H1 (cell line): Measurements from ENCODE around the gene CTU1. TPM values are rescaled to one million over a fixed set of nuclear protein-coding genes. Genes with fewer than 3 reads are reported as not detected.

Experiments
- CTCF ChIA-PET: fragments of 300-600 bp; sonication (Branson Sonifier 250); formaldehyde crosslinking; loops from one replicate; lab custom pipeline; 2021; ENCODE audit not compliant: partially characterized antibody; lab: Charles Lee
- POLR2A ChIA-PET: fragments of 300-600 bp; sonication (Branson Sonifier 250); formaldehyde crosslinking; loops from one replicate; lab custom pipeline; 2021; ENCODE audit warnings: inconsistent platforms; ENCODE audit not compliant: partially characterized antibody; lab: Charles Lee
- DNase-seq, 2 experiments: peaks; one replicate each; pipeline versions ENCODE4 v3.0.0 to v3.0.0-alpha.2; 2010 to 2022; ENCODE audit warnings: low spot score in 2 of 2, low read depth in 1 of 2, mixed read lengths in 1 of 2
- FAIRE-seq: peaks from 2 replicates; lab custom pipeline; 2011; peaks lifted over from hg19 to GRCh38; lab: Jason Lieb, UNC
- H2AFZ ChIP-seq: 2 replicates; pipeline ENCODE4 v1.8.1; 2012; ENCODE audit warnings: low read length, inconsistent platforms
- H2AK5ac ChIP-seq: 2 replicates; pipeline ENCODE4 v1.6.1; 2013; ENCODE audit warnings: low read depth, low read length
- H2BK120ac ChIP-seq: replicated peaks from 2 replicates; pipeline ENCODE3; 2013; ENCODE audit warnings: low read depth, low read length, inconsistent platforms
- H2BK12ac ChIP-seq: 2 replicates; pipeline ENCODE4 v1.6.1; 2013; ENCODE audit warnings: low read depth, low read length
- H2BK15ac ChIP-seq: 2 replicates; pipeline ENCODE4 v1.6.1; 2013; ENCODE audit warnings: low read length
- H2BK20ac ChIP-seq: 2 replicates; pipeline ENCODE4 v1.6.1; 2013; ENCODE audit warnings: low read length
- H2BK5ac ChIP-seq: 2 replicates; pipeline ENCODE4 v1.6.1; 2013; ENCODE audit warnings: low read depth, low read length
- H3K14ac ChIP-seq: 2 replicates; pipeline ENCODE4 v1.6.1; 2013; ENCODE audit warnings: inconsistent platforms; ENCODE audit not compliant: insufficient read length
- H3K18ac ChIP-seq: 2 replicates; pipeline ENCODE4 v1.6.1; 2013; ENCODE audit warnings: low read length; ENCODE audit errors: extremely low read depth
- H3K23ac ChIP-seq: 2 replicates; pipeline ENCODE4 v1.6.1; 2013; ENCODE audit warnings: inconsistent platforms; ENCODE audit not compliant: insufficient read length
- H3K23me2 ChIP-seq: 2 replicates; pipeline ENCODE4 v1.6.1; 2013; ENCODE audit warnings: low read depth, low read length
- H3K27ac ChIP-seq: 2 replicates; pipeline ENCODE4 v1.6.1; 2011; ENCODE audit warnings: low read depth, low read length, inconsistent platforms
- H3K27me3 ChIP-seq, 4 experiments: replicated peaks in 1 of 4; 1 replicate in 1 of 4; 2 replicates in 3 of 4; pipeline versions ENCODE4 v1.6.1 to v1.8.1; 2011 to 2013; ENCODE audit warnings: low read length in 3 of 4, mild to moderate bottlenecking in 3 of 4, inconsistent platforms in 2 of 4, mixed read lengths in 2 of 4, moderate library complexity in 1 of 4; ENCODE audit not compliant: control insufficient read depth in 3 of 4, insufficient read depth in 3 of 4; ENCODE audit errors: extremely low read depth in 1 of 4
- H3K36me3 ChIP-seq, 4 experiments: 2 replicates each; pipeline versions ENCODE4 v1.6.1 to v1.8.1; 2011 to 2013; ENCODE audit warnings: mild to moderate bottlenecking in 4 of 4, low read length in 3 of 4, moderate library complexity in 2 of 4, control low read depth in 1 of 4, inconsistent platforms in 1 of 4; ENCODE audit not compliant: insufficient read depth in 4 of 4, control insufficient read depth in 2 of 4
- H3K4ac ChIP-seq: replicated peaks from 2 replicates; pipeline ENCODE3; 2013; ENCODE audit warnings: low read length, low read depth, mixed read lengths, inconsistent platforms; ENCODE audit not compliant: insufficient read length
- H3K4me1 ChIP-seq, 4 experiments: replicated peaks in 1 of 4; 1 replicate in 1 of 4; 2 replicates in 3 of 4; pipeline versions ENCODE4 v1.6.1 to v1.8.1; 2011 to 2013; ENCODE audit warnings: low read length in 3 of 4, inconsistent platforms in 2 of 4, mixed read lengths in 1 of 4; ENCODE audit not compliant: insufficient read depth in 4 of 4, control insufficient read depth in 3 of 4
- H3K4me2 ChIP-seq, 2 experiments: 2 replicates each; pipeline versions ENCODE4 v1.6.1 to v1.8.1; 2011 to 2013; ENCODE audit warnings: low read depth in 2 of 2, low read length in 2 of 2, control low read depth in 1 of 2, inconsistent platforms in 1 of 2, mild to moderate bottlenecking in 1 of 2; ENCODE audit not compliant: insufficient read depth in 1 of 2
- H3K4me3 ChIP-seq, 4 experiments: fragments of 200-600, 300-600 bp in 1 of 4; sonication (generic), shearing (Covaris generic), sonication (Bioruptor Twin) in 1 of 4; 2 replicates each; pipeline versions ENCODE4 v1.5.1 to v1.8.1; 2011 to 2016; ENCODE audit warnings: low read length in 4 of 4, low read depth in 3 of 4, control low read depth in 2 of 4, inconsistent platforms in 2 of 4, mild to moderate bottlenecking in 2 of 4, mixed read lengths in 1 of 4, moderate library complexity in 1 of 4; ENCODE audit not compliant: insufficient read depth in 2 of 4; ENCODE audit errors: extremely low read depth in 1 of 4
- H3K56ac ChIP-seq: replicated peaks from 2 replicates; pipeline ENCODE3; 2013; ENCODE audit warnings: low read depth, mild to moderate bottlenecking, mixed read lengths, low read length, inconsistent platforms; ENCODE audit not compliant: insufficient read length
- H3K79me1 ChIP-seq: 2 replicates; pipeline ENCODE4 v1.6.1; 2013; ENCODE audit warnings: low read depth, low read length, control low read depth
- H3K79me2 ChIP-seq, 2 experiments: 2 replicates each; pipeline versions ENCODE4 v1.6.1 to v1.8.1; 2012 to 2013; ENCODE audit warnings: low read length in 2 of 2, mild to moderate bottlenecking in 2 of 2, inconsistent platforms in 1 of 2; ENCODE audit not compliant: insufficient read depth in 2 of 2, control insufficient read depth in 1 of 2
- H3K9ac ChIP-seq, 4 experiments: replicated peaks in 1 of 4; 1 replicate in 1 of 4; 2 replicates in 3 of 4; pipeline versions ENCODE4 v1.6.1 to v1.8.1; 2011 to 2013; ENCODE audit warnings: low read depth in 3 of 4, low read length in 3 of 4, control low read depth in 2 of 4, mild to moderate bottlenecking in 2 of 4, moderate library complexity in 2 of 4, inconsistent platforms in 1 of 4; ENCODE audit errors: extremely low read depth in 1 of 4
- H3K9me3 ChIP-seq, 2 experiments: 2 replicates each; pipeline versions ENCODE4 v1.6.1 to v1.8.1; 2012 to 2013; ENCODE audit warnings: mild to moderate bottlenecking in 2 of 2, moderate library complexity in 2 of 2, control low read depth in 1 of 2, inconsistent platforms in 1 of 2, low read depth in 1 of 2, low read length in 1 of 2, mixed read lengths in 1 of 2; ENCODE audit not compliant: insufficient read depth in 2 of 2
- H4K20me1 ChIP-seq, 2 experiments: replicated peaks in 1 of 2; 2 replicates each; pipeline versions ENCODE3 to v1.8.1; 2011 to 2013; ENCODE audit warnings: inconsistent platforms in 2 of 2, low read length in 2 of 2, mild to moderate bottlenecking in 1 of 2; ENCODE audit not compliant: insufficient read depth in 2 of 2, control insufficient read depth in 1 of 2
- H4K5ac ChIP-seq: 2 replicates; pipeline ENCODE4 v1.6.1; 2013; ENCODE audit warnings: low read length, low read depth, mixed read lengths, inconsistent platforms; ENCODE audit not compliant: insufficient read length
- H4K8ac ChIP-seq: 2 replicates; pipeline ENCODE4 v1.8.0; 2013; ENCODE audit warnings: mild to moderate bottlenecking, moderate library complexity, low read length, inconsistent platforms; ENCODE audit not compliant: insufficient read depth; ENCODE audit errors: extremely low read depth
- H4K91ac ChIP-seq: replicated peaks from 2 replicates; pipeline ENCODE3; 2013; ENCODE audit warnings: low read length, mixed read lengths, inconsistent platforms; ENCODE audit not compliant: insufficient read length
- BCL11A ChIP-seq, 2 experiments: IDR thresholded peaks; one replicate each; pipeline ENCODE4 v1.6.1; 2011; ENCODE audit warnings: low read depth in 2 of 2, low read length in 2 of 2, mild to moderate bottlenecking in 2 of 2
- BRCA1 ChIP-seq: IDR thresholded peaks from 2 replicates; pipeline ENCODE4 v1.6.1; 2012; ENCODE audit warnings: low read depth, low read length, improper control_type of control experiment
- CBX5 ChIP-seq: fragments of 300-800, 300-1000 bp; sonication (generic); IDR thresholded peaks from 2 replicates; pipeline ENCODE4 v1.7.1; 2016; ENCODE audit warnings: antibody characterized with exemption, low read length, low read depth
- CREB1 ChIP-seq: IDR thresholded peaks from 2 replicates; pipeline ENCODE4 v1.6.1; 2012; ENCODE audit warnings: inconsistent platforms
- EGR1 ChIP-seq: IDR thresholded peaks from 2 replicates; pipeline ENCODE4 v1.6.1; 2011; ENCODE audit warnings: low read depth, low read length, borderline replicate concordance
- EZH2 ChIP-seq: fragments of 200-600 bp; sonication (generic); IDR thresholded peaks from 2 replicates; pipeline ENCODE4 v1.7.1; 2012; ENCODE audit warnings: low read depth, mild to moderate bottlenecking, moderate library complexity, low read length, inconsistent platforms; ENCODE audit not compliant: severe bottlenecking
- KDM1A ChIP-seq: fragments of 200-600, 300-600 bp; sonication (generic); IDR thresholded peaks from 2 replicates; pipeline ENCODE4 v1.7.1; 2016; ENCODE audit warnings: mild to moderate bottlenecking, low read length, borderline replicate concordance
- NRF1 ChIP-seq: IDR thresholded peaks from 2 replicates; pipeline ENCODE4 v1.6.1; 2011; ENCODE audit warnings: mild to moderate bottlenecking, low read depth, low read length, improper control_type of control experiment
- PHF8 ChIP-seq: fragments of 200-600 bp; sonication (generic); conservative IDR thresholded peaks from 2 replicates; pipeline ENCODE4 v1.7.1; 2012; ENCODE audit warnings: low read depth, mild to moderate bottlenecking, inconsistent platforms, low read length, moderate library complexity
- SAP30 ChIP-seq: fragments of 300-600 bp; sonication (generic); IDR thresholded peaks from 2 replicates; pipeline ENCODE4 v1.7.1; 2012; ENCODE audit warnings: low read length, moderate library complexity, mild to moderate bottlenecking, inconsistent platforms; ENCODE audit not compliant: insufficient read depth, insufficient replicate concordance
- TAF1 ChIP-seq: IDR thresholded peaks from 2 replicates; pipeline ENCODE4 v1.6.1; 2011; ENCODE audit warnings: mild to moderate bottlenecking, low read depth, low read length
- YY1 ChIP-seq: IDR thresholded peaks from 2 replicates; pipeline ENCODE4 v1.6.1; 2011; ENCODE audit warnings: low read depth, mild to moderate bottlenecking, low read length
- WGBS, 2 experiments: shearing (Covaris generic) in 1 of 2; methylation state at CpG; one replicate each; pipeline versions ENCODE4 v1.1.6 to v1.1.7; 2013 to 2015; ENCODE audit warnings: low lambda C conversion rate in 2 of 2, mixed read lengths in 2 of 2, inconsistent platforms in 1 of 2, low coverage in 1 of 2, missing lambda C conversion rate in 1 of 2; ENCODE audit not compliant: insufficient replicate concordance in 2 of 2, insufficient coverage in 1 of 2, insufficient read length in 1 of 2; ENCODE audit errors: extremely low coverage in 1 of 2, missing lambda C conversion rate in 1 of 2; 5-methylcytosine and 5-hydroxymethylcytosine counted together
- polyA plus RNA-seq, 7 experiments: library from polyadenylated mRNA; depleted of rRNA in 3 of 7; stranded (reverse) in 5 of 7; unstranded in 2 of 7; fragments of >200 nt in 5 of 7; fragments of 200-250 nt in 2 of 7; gene quantifications; 1 replicate in 5 of 7; 2 replicates in 1 of 7; 4 replicates in 1 of 7; pipeline versions ENCODE4 v1.2.1 to v1.2.3, GENCODE V29; 2011 to 2013; ENCODE audit warnings: missing spikeins in 2 of 7, mixed read lengths in 2 of 7
- total RNA-seq: library from RNA; stranded (reverse); fragmentation: NEBNext Ultra II Directional; extraction: Animal tissue kit (Norgen Biotek cat#: 25700); gene quantifications from 2 replicates; pipeline ENCODE4 v1.2.1, GENCODE V29; 2021

The CTU1 gene
- total and polyA plus RNA-seq, 2 of the 8 experiments (the other 6 are each of a cell fraction or from before 2014, with no cell fraction given) = 4.6 to 7.2 TPM

GRCh38 chr19:51121257-51121656 lies 13.0 kb upstream of the CTU1 start:
- H3K23me2 ChIP-seq = no peaks in the 10 kb centered on the region; the same call in 1 of the 2 replicates
- H4K91ac ChIP-seq = no peak overlapping the region
- no peak overlapping the region for H3K18ac ChIP-seq
- no peaks in the 10 kb centered on the region for H3K36me3 ChIP-seq
- ChIA-PET POLR2A (no interaction called here), CTCF (interaction anchor here (1.2 to 1.5 kb wide), 2 partner anchors 11 to 37 kb away, joined by 3 to 4 read pairs; no protein-coding TSS in a partner anchor)
- no peak for FAIRE-seq
- no peak overlapping the region for H3K27ac ChIP-seq
- 95% methylated on average over 5 of the region's 8 CpGs; no CpG with 5 or more reads in 1 of the 2 experiments for WGBS, 2 experiments
- H2BK15ac ChIP-seq = no peak overlapping the region
- no peak overlapping the region for H3K14ac ChIP-seq
- TF ChIP-seq EZH2 (no peak), EGR1 (no peak), BCL11A (IDR thresholded peaks at IDR 0.05; ENCODE audit: low read depth in 2 of 2, low read length in 2 of 2) (no peak), NRF1 (no peak), PHF8 (no peak), CBX5 (no peak), SAP30 (no peak), KDM1A (no peak), TAF1 (no peak), YY1 (no peak), BRCA1 (no peak), CREB1 (no peak)
- no peak overlapping the region for H2BK120ac ChIP-seq
- no peak overlapping the region for H2AFZ ChIP-seq
- H2BK5ac ChIP-seq = no peak overlapping the region
- H3K23ac ChIP-seq = no peak overlapping the region
- no peaks in the 10 kb centered on the region for H3K79me1 ChIP-seq
- no peak overlapping the region for H4K8ac ChIP-seq
- no peak overlapping the region for H2AK5ac ChIP-seq
- DNase-seq = no peak
- H3K79me2 ChIP-seq = no peaks in the 10 kb centered on the region
- no peak overlapping the region for H3K56ac ChIP-seq
- H3K9ac ChIP-seq = no peak overlapping the region
- no peak overlapping the region for H3K4me2 ChIP-seq
- H4K20me1 ChIP-seq = no peaks in the 10 kb centered on the region
- H2BK12ac ChIP-seq = no peak overlapping the region
- H3K4ac ChIP-seq = no peak overlapping the region
- no peak overlapping the region for H2BK20ac ChIP-seq
- peaks cover 0 to 2% (median 0%) of the 10 kb centered on the region in 4 experiments; a peak in 1 of 7 replicates for H3K4me1 ChIP-seq
- no peaks in the 10 kb centered on the region; a peak in 1 of 7 replicates for H3K27me3 ChIP-seq
- H3K4me3 ChIP-seq = no peak overlapping the region
- no peaks in the 10 kb centered on the region for H3K9me3 ChIP-seq
- no peak overlapping the region for H4K5ac ChIP-seq
